GM23338 (cell line): ENCODE measurements around the gene VMA21. TPM values are rescaled to one million over a fixed set of nuclear protein-coding genes. Genes with fewer than 3 reads are reported as not detected.

Source experiments
- ATAC-seq: fragments of 200-7000 bp; cut with Tn5 transposase; 3 replicates; pipeline ENCODE4 v1.9.1; 2020
- DNase-seq: peaks from one replicate; pipeline ENCODE4 v3.0.0-alpha.2; 2015; ENCODE audit warnings: low spot score
- H2AFZ ChIP-seq: fragments of 200-600 bp; sonication (generic); 2 replicates; pipeline ENCODE4 v1.8.0; 2016; ENCODE audit warnings: antibody characterized with exemption, mild to moderate bottlenecking, moderate library complexity
- H3F3A ChIP-seq: fragments of 200-600 bp; sonication (generic); replicated peaks from 2 replicates; pipeline ENCODE4 v1.8.0; 2017; ENCODE audit warnings: antibody characterized with exemption, mixed run types, low read depth
- H3K27ac ChIP-seq: fragments of 200-600 bp; sonication (generic); 2 replicates; pipeline ENCODE4 v1.6.1; 2016; ENCODE audit warnings: low read depth
- H3K27me3 ChIP-seq: fragments of 200-600 bp; sonication (generic); 2 replicates; pipeline ENCODE4 v1.8.0; 2016; ENCODE audit warnings: mild to moderate bottlenecking, mixed run types, moderate library complexity; ENCODE audit not compliant: insufficient read depth
- H3K36me3 ChIP-seq: fragments of 200-600 bp; sonication (generic); 2 replicates; pipeline ENCODE4 v1.8.0; 2016; ENCODE audit warnings: mild to moderate bottlenecking; ENCODE audit not compliant: insufficient read depth
- H3K4me1 ChIP-seq: fragments of 200-600 bp; sonication (generic); 2 replicates; pipeline ENCODE4 v1.8.0; 2016; ENCODE audit warnings: mild to moderate bottlenecking, moderate library complexity; ENCODE audit not compliant: insufficient read depth
- H3K4me2 ChIP-seq: fragments of 200-600 bp; sonication (generic); 2 replicates; pipeline ENCODE4 v1.7.1; 2017; ENCODE audit warnings: mixed run types
- H3K4me3 ChIP-seq: fragments of 200-600 bp; sonication (generic); 2 replicates; pipeline ENCODE4 v1.6.1; 2016; ENCODE audit warnings: mixed run types
- H3K79me2 ChIP-seq: fragments of 200-600 bp; sonication (generic); replicated peaks from 2 replicates; pipeline ENCODE4 v1.8.0; 2017; ENCODE audit warnings: mild to moderate bottlenecking; ENCODE audit not compliant: insufficient read depth
- H3K9me2 ChIP-seq: fragments of 200-600 bp; sonication (generic); 2 replicates; pipeline ENCODE4 v1.8.0; 2017; ENCODE audit not compliant: insufficient read depth
- H4K20me1 ChIP-seq: fragments of 200-600 bp; sonication (generic); replicated peaks from 2 replicates; pipeline ENCODE4 v1.8.0; 2017; ENCODE audit warnings: mild to moderate bottlenecking; ENCODE audit not compliant: insufficient read depth
- H3K27ac Mint-ChIP-seq: 2 replicates; pipeline ENCODE4 v1.8.0; 2020; ENCODE audit warnings: inconsistent platforms, mild to moderate bottlenecking, moderate library complexity, mixed read lengths
- H3K27me3 Mint-ChIP-seq: 3 replicates; pipeline ENCODE4 v1.8.0; 2022; ENCODE audit warnings: low read depth, mild to moderate bottlenecking, moderate library complexity, mixed read lengths, inconsistent platforms; ENCODE audit not compliant: insufficient read depth, poor library complexity
- H3K36me3 Mint-ChIP-seq: 3 replicates; pipeline ENCODE4 v1.8.0; 2021; ENCODE audit warnings: low read depth, mild to moderate bottlenecking, inconsistent platforms, moderate library complexity, mixed read lengths
- H3K4me1 Mint-ChIP-seq: 3 replicates; pipeline ENCODE4 v1.8.0; 2020; ENCODE audit warnings: mild to moderate bottlenecking, inconsistent platforms, mixed read lengths
- H3K4me3 Mint-ChIP-seq: 3 replicates; pipeline ENCODE4 v1.8.0; 2021; ENCODE audit warnings: moderate library complexity, mild to moderate bottlenecking, inconsistent platforms, mixed read lengths
- H3K9me3 Mint-ChIP-seq: 3 replicates; pipeline ENCODE4 v1.8.0; 2020; ENCODE audit warnings: moderate library complexity, mild to moderate bottlenecking, inconsistent platforms, mixed read lengths
- NANOG ChIP-seq: IDR thresholded peaks from 2 replicates; pipeline ENCODE4 v1.6.1; 2016; ENCODE audit warnings: antibody characterized with exemption, borderline replicate concordance
- REST ChIP-seq: IDR thresholded peaks from one replicate; pipeline ENCODE4 v1.6.1; 2018; ENCODE audit warnings: antibody characterized with exemption; ENCODE audit not compliant: unreplicated experiment
- ZNF331 ChIP-seq: fragments of 250-450 bp; sonication (Bioruptor Pico); IDR thresholded peaks from 2 replicates; pipeline ENCODE4 v1.5.0; 2020; ENCODE audit warnings: low read depth, mild to moderate bottlenecking, moderate library complexity
- polyA plus RNA-seq: library from polyadenylated mRNA; unstranded; fragments of >200 nt; fragmentation: Nextera tagmentation; extraction: Ambion mirVana; gene quantifications from 2 replicates; pipeline ENCODE4 v1.2.1, GENCODE V29; 2016
- total RNA-seq: library from RNA; depleted of rRNA; stranded (reverse); fragments of >200 nt; shearing (Covaris generic); gene quantifications from 2 replicates; pipeline ENCODE4 v1.2.3, GENCODE V29; 2014
- TF ChIP-seq, protein P1 (sequence below): fragments of 250-450 bp; sonication (Bioruptor Pico); IDR thresholded peaks from 2 replicates; pipeline ENCODE4 v1.5.0; 2020; ENCODE audit warnings: mild to moderate bottlenecking, moderate library complexity

VMA21 gene
- total and polyA plus RNA-seq, 2 experiments from 2014 or later = 34.8 to 90.3 TPM

GRCh38 chrX:151402719-151403390, 5.8 kb downstream of the VMA21 start:
- H3K4me3 Mint-ChIP-seq = no peak overlapping the region
- H3K4me1 Mint-ChIP-seq = peaks cover 15% of the 10 kb centered on the region
- TF ChIP-seq NANOG = no peak
- TF ChIP-seq ZNF331 (CRISPR knock-in tag) = no peak
- TF ChIP-seq, protein P1, sequence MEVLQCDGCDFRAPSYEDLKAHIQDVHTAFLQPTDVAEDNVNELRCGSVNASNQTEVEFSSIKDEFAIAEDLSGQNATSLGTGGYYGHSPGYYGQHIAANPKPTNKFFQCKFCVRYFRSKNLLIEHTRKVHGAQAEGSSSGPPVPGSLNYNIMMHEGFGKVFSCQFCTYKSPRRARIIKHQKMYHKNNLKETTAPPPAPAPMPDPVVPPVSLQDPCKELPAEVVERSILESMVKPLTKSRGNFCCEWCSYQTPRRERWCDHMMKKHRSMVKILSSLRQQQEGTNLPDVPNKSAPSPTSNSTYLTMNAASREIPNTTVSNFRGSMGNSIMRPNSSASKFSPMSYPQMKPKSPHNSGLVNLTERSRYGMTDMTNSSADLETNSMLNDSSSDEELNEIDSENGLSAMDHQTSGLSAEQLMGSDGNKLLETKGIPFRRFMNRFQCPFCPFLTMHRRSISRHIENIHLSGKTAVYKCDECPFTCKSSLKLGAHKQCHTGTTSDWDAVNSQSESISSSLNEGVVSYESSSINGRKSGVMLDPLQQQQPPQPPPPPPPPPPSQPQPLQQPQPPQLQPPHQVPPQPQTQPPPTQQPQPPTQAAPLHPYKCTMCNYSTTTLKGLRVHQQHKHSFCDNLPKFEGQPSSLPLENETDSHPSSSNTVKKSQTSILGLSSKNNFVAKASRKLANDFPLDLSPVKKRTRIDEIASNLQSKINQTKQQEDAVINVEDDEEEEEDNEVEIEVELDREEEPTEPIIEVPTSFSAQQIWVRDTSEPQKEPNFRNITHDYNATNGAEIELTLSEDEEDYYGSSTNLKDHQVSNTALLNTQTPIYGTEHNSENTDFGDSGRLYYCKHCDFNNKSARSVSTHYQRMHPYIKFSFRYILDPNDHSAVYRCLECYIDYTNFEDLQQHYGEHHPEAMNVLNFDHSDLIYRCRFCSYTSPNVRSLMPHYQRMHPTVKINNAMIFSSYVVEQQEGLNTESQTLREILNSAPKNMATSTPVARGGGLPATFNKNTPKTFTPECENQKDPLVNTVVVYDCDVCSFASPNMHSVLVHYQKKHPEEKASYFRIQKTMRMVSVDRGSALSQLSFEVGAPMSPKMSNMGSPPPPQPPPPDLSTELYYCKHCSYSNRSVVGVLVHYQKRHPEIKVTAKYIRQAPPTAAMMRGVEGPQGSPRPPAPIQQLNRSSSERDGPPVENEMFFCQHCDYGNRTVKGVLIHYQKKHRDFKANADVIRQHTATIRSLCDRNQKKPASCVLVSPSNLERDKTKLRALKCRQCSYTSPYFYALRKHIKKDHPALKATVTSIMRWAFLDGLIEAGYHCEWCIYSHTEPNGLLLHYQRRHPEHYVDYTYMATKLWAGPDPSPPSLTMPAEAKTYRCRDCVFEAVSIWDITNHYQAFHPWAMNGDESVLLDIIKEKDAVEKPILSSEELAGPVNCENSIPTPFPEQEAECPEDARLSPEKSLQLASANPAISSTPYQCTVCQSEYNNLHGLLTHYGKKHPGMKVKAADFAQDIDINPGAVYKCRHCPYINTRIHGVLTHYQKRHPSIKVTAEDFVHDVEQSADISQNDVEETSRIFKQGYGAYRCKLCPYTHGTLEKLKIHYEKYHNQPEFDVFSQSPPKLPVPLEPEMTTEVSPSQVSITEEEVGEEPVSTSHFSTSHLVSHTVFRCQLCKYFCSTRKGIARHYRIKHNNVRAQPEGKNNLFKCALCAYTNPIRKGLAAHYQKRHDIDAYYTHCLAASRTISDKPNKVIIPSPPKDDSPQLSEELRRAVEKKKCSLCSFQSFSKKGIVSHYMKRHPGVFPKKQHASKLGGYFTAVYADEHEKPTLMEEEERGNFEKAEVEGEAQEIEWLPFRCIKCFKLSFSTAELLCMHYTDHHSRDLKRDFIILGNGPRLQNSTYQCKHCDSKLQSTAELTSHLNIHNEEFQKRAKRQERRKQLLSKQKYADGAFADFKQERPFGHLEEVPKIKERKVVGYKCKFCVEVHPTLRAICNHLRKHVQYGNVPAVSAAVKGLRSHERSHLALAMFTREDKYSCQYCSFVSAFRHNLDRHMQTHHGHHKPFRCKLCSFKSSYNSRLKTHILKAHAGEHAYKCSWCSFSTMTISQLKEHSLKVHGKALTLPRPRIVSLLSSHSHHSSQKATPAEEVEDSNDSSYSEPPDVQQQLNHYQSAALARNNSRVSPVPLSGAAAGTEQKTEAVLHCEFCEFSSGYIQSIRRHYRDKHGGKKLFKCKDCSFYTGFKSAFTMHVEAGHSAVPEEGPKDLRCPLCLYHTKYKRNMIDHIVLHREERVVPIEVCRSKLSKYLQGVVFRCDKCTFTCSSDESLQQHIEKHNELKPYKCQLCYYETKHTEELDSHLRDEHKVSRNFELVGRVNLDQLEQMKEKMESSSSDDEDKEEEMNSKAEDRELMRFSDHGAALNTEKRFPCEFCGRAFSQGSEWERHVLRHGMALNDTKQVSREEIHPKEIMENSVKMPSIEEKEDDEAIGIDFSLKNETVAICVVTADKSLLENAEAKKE = no peak
- TF ChIP-seq REST = no peak
- no peaks in the 10 kb centered on the region for H3K36me3 ChIP-seq
- no peaks in the 10 kb centered on the region; the same call in 2 of the 3 replicates for H3K9me3 Mint-ChIP-seq
- peaks cover 78% of the 10 kb centered on the region for H3K79me2 ChIP-seq
- H3K27ac Mint-ChIP-seq = peak overlapping the region; percentile 56; the same call in 1 of the 2 replicates
- no peaks in the 10 kb centered on the region for H3K9me2 ChIP-seq
- H3K36me3 Mint-ChIP-seq = peaks cover 10% of the 10 kb centered on the region
- no peaks in the 10 kb centered on the region for H3K27me3 ChIP-seq
- H3K4me3 ChIP-seq = no peak overlapping the region
- no peaks in the 10 kb centered on the region for H3F3A ChIP-seq
- H3K27ac ChIP-seq = no peak overlapping the region
- H3K4me1 ChIP-seq = no peaks in the 10 kb centered on the region
- ATAC-seq (no peak), DNase-seq (peak; percentile 16)
- H3K27me3 Mint-ChIP-seq = peaks cover 4% of the 10 kb centered on the region
- H3K4me2 ChIP-seq = no peak overlapping the region
- no peak overlapping the region for H2AFZ ChIP-seq
- no peaks in the 10 kb centered on the region for H4K20me1 ChIP-seq
